H9 (cell line): Measurements from ENCODE around the gene MEFV. TPM values are rescaled to one million over a fixed set of nuclear protein-coding genes. Genes with fewer than 3 reads are reported as not detected.

Source experiments
- DNase-seq: peaks from one replicate; pipeline ENCODE4 v3.0.0-alpha.2; 2017
- H2AFZ ChIP-seq: one replicate; pipeline ENCODE4 v1.6.1; 2013; ENCODE audit warnings: mild to moderate bottlenecking, low read length, control low read depth, moderate library complexity
- H2AK5ac ChIP-seq: 2 replicates; pipeline ENCODE4 v1.6.1; 2013; ENCODE audit warnings: low read length, control low read depth, mixed read lengths; ENCODE audit not compliant: insufficient read length
- H2BK120ac ChIP-seq: one replicate; pipeline ENCODE4 v1.6.1; 2013; ENCODE audit warnings: low read depth, mild to moderate bottlenecking, low read length, control low read depth, inconsistent platforms; ENCODE audit not compliant: poor library complexity, severe bottlenecking
- H2BK12ac ChIP-seq: 2 replicates; pipeline ENCODE4 v1.6.1; 2013; ENCODE audit warnings: low read length, control low read depth, mixed read lengths, low read depth; ENCODE audit not compliant: insufficient read length
- H2BK15ac ChIP-seq: 2 replicates; pipeline ENCODE4 v1.6.1; 2013; ENCODE audit warnings: low read depth, low read length, control low read depth
- H2BK20ac ChIP-seq: one replicate; pipeline ENCODE4 v1.6.1; 2013; ENCODE audit warnings: low read depth, mild to moderate bottlenecking, low read length, control low read depth, inconsistent platforms; ENCODE audit not compliant: poor library complexity, severe bottlenecking
- H2BK5ac ChIP-seq: 2 replicates; pipeline ENCODE4 v1.6.1; 2013; ENCODE audit warnings: low read length, control low read depth, mixed read lengths; ENCODE audit not compliant: insufficient read length
- H3K14ac ChIP-seq: 2 replicates; pipeline ENCODE4 v1.6.1; 2013; ENCODE audit warnings: low read length, control low read depth; ENCODE audit not compliant: insufficient read depth
- H3K18ac ChIP-seq: 2 replicates; pipeline ENCODE4 v1.6.1; 2013; ENCODE audit warnings: low read depth, mild to moderate bottlenecking, mixed read lengths, low read length, control low read depth; ENCODE audit not compliant: insufficient read length
- H3K23ac ChIP-seq: 2 replicates; pipeline ENCODE4 v1.6.1; 2013; ENCODE audit warnings: low read length, control low read depth, mixed read lengths, low read depth; ENCODE audit not compliant: insufficient read length
- H3K23me2 ChIP-seq: 2 replicates; pipeline ENCODE4 v1.6.1; 2013; ENCODE audit warnings: low read depth, mild to moderate bottlenecking, mixed read lengths, low read length, control low read depth; ENCODE audit not compliant: insufficient read length, poor library complexity, severe bottlenecking
- H3K27ac ChIP-seq: 2 replicates; pipeline ENCODE4 v1.5.1; 2013; ENCODE audit warnings: low read length, control low read depth, mixed read lengths, low read depth; ENCODE audit not compliant: insufficient read length
- H3K27me3 ChIP-seq: 2 replicates; pipeline ENCODE4 v1.6.1; 2013; ENCODE audit warnings: low read length, control low read depth, inconsistent platforms; ENCODE audit not compliant: insufficient read depth
- H3K4ac ChIP-seq: 2 replicates; pipeline ENCODE4 v1.6.1; 2013; ENCODE audit warnings: low read depth, mild to moderate bottlenecking, control low read depth, inconsistent platforms, low read length, moderate library complexity
- H3K4me1 ChIP-seq: 2 replicates; pipeline ENCODE4 v1.6.1; 2013; ENCODE audit warnings: low read length, control low read depth, inconsistent platforms; ENCODE audit not compliant: insufficient read depth
- H3K4me2 ChIP-seq: 2 replicates; pipeline ENCODE4 v1.6.1; 2013; ENCODE audit warnings: low read length, control low read depth, mixed read lengths; ENCODE audit not compliant: insufficient read length, insufficient read depth
- H3K56ac ChIP-seq: 2 replicates; pipeline ENCODE4 v1.6.1; 2013; ENCODE audit warnings: low read depth, mild to moderate bottlenecking, mixed read lengths, low read length, control low read depth; ENCODE audit not compliant: insufficient read length
- H3K79me1 ChIP-seq: 2 replicates; pipeline ENCODE4 v1.6.1; 2013; ENCODE audit warnings: low read depth, mild to moderate bottlenecking, moderate library complexity, low read length, control low read depth, inconsistent platforms; ENCODE audit not compliant: insufficient read depth, poor library complexity, severe bottlenecking
- H3K79me2 ChIP-seq: 2 replicates; pipeline ENCODE4 v1.6.1; 2013; ENCODE audit warnings: low read length, control low read depth, inconsistent platforms; ENCODE audit not compliant: insufficient read depth
- H3K9ac ChIP-seq: 2 replicates; pipeline ENCODE4 v1.6.1; 2013; ENCODE audit warnings: low read length, control low read depth, mixed read lengths; ENCODE audit not compliant: insufficient read length; ENCODE audit errors: extremely low read depth
- H3K9me3 ChIP-seq: one replicate; pipeline ENCODE4 v1.6.1; 2013; ENCODE audit warnings: low read depth, low read length, inconsistent platforms; ENCODE audit not compliant: control insufficient read depth
- H3T11ph ChIP-seq: one replicate; pipeline ENCODE4 v1.6.1; 2013; ENCODE audit warnings: mild to moderate bottlenecking, low read length, control low read depth, inconsistent platforms
- H4K20me1 ChIP-seq: one replicate; pipeline ENCODE4 v1.6.1; 2013; ENCODE audit not compliant: control insufficient read depth, insufficient read length, insufficient read depth
- H4K5ac ChIP-seq: 2 replicates; pipeline ENCODE4 v1.6.1; 2013; ENCODE audit warnings: low read depth, mild to moderate bottlenecking, mixed read lengths, low read length, control low read depth; ENCODE audit not compliant: insufficient read length
- H4K8ac ChIP-seq: replicated peaks from 2 replicates; pipeline ENCODE4 v1.6.1; 2013; ENCODE audit warnings: low read length, control low read depth, mixed read lengths, low read depth; ENCODE audit not compliant: insufficient read length
- H4K91ac ChIP-seq: 2 replicates; pipeline ENCODE4 v1.6.1; 2013; ENCODE audit warnings: low read depth, mild to moderate bottlenecking, moderate library complexity, mixed read lengths, low read length, control low read depth; ENCODE audit not compliant: insufficient read length
- H3K27ac Mint-ChIP-seq, 3 experiments: 2 replicates in 2 of 3; 3 replicates in 1 of 3; pipeline ENCODE4 v1.8.0; 2020 to 2021; ENCODE audit warnings: mixed read lengths in 3 of 3, mild to moderate bottlenecking in 1 of 3, moderate library complexity in 1 of 3
- H3K27me3 Mint-ChIP-seq: 2 replicates; pipeline ENCODE4 v1.8.0; 2021; ENCODE audit warnings: low read depth, mild to moderate bottlenecking, moderate library complexity, mixed read lengths
- H3K36me3 Mint-ChIP-seq, 3 experiments: 2 replicates in 2 of 3; 3 replicates in 1 of 3; pipeline ENCODE4 v1.8.0; 2020 to 2021; ENCODE audit warnings: low read depth in 3 of 3, mixed read lengths in 3 of 3; ENCODE audit not compliant: insufficient read depth in 1 of 3
- H3K4me1 Mint-ChIP-seq, 2 experiments: 2 replicates each; pipeline ENCODE4 v1.8.0; 2020; ENCODE audit warnings: mixed read lengths in 2 of 2
- H3K4me3 Mint-ChIP-seq, 2 experiments: 2 replicates in 1 of 2; 3 replicates in 1 of 2; pipeline ENCODE4 v1.8.0; 2020 to 2021; ENCODE audit warnings: mild to moderate bottlenecking in 2 of 2, mixed read lengths in 2 of 2, moderate library complexity in 1 of 2
- H3K9me3 Mint-ChIP-seq, 2 experiments: 2 replicates in 1 of 2; 3 replicates in 1 of 2; pipeline ENCODE4 v1.8.0; 2020; ENCODE audit warnings: mild to moderate bottlenecking in 2 of 2, mixed read lengths in 2 of 2, moderate library complexity in 1 of 2
- CTCF ChIP-seq: fragments of 200-600 bp; sonication (generic); conservative IDR thresholded peaks from 3 replicates; pipeline ENCODE4 v1.8.0; 2021; ENCODE audit warnings: antibody characterized with exemption, mild to moderate bottlenecking
- WGBS: extraction: QIAGEN DNeasy Blood & Tissue Kit; methylation state at CpG from one replicate; pipeline ENCODE4 v1.1.7; 2013; ENCODE audit warnings: missing lambda C conversion rate, low lambda C conversion rate, mixed read lengths; ENCODE audit not compliant: insufficient read length; ENCODE audit errors: extremely low coverage; 5-methylcytosine and 5-hydroxymethylcytosine counted together
- total RNA-seq: library from RNA; stranded (reverse); gene quantifications from 2 replicates; pipeline ENCODE4 v1.2.1, GENCODE V29; 2021

MEFV gene
- total RNA-seq, 1 experiment from 2014 or later: not detected

DNA sequence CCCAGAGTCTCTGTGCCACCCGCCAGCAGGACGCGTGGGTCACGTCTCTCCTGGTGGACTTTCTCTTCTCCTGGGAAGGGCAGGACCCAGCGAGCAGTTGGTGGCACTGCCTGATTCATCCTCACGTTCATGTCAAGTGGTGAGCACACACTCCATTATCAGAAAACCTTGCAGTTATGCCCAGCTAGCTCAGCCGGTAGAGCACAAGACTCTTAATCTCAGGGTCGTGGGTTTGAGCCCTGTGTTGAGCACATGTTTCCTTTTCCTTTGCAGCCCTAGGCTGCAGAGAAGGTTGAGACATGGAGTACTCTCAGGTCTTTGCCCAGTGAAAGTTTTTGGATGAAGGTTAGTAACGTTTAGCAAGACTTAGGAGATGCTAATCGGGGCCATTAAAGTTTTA, 60.5 kb downstream of the MEFV start:
- no peak overlapping the region for H2AK5ac ChIP-seq
- H3K4me2 ChIP-seq: no peak overlapping the region
- no peak for TF ChIP-seq CTCF
- H3T11ph ChIP-seq: no peak overlapping the region
- no peak overlapping the region for H2BK120ac ChIP-seq
- no peak overlapping the region for H3K9ac ChIP-seq
- H4K5ac ChIP-seq: no peak overlapping the region
- no peaks in the 10 kb centered on the region for H3K4me1 ChIP-seq
- H4K91ac ChIP-seq: no peak overlapping the region
- H3K9me3 ChIP-seq: no peaks in the 10 kb centered on the region
- Mint-ChIP-seq H3K27ac (no peak overlapping the region), H3K36me3 (no peaks in the 10 kb centered on the region; a peak in 1 of 7 replicates), H3K27me3 (peaks cover 56% of the 10 kb centered on the region), H3K9me3 (peaks cover 2 to 3% of the 10 kb centered on the region in 2 experiments; a peak in 2 of 5 replicates), H3K4me3 (no peak overlapping the region; a peak in 1 of 5 replicates), H3K4me1 (peaks cover 3% of the 10 kb centered on the region in 2 experiments)
- no peak for DNase-seq
- H3K14ac ChIP-seq: no peak overlapping the region
- H2BK15ac ChIP-seq: no peak overlapping the region
- no peak overlapping the region for H3K18ac ChIP-seq
- H3K56ac ChIP-seq: no peak overlapping the region
- H4K8ac ChIP-seq: no peak overlapping the region
- H3K79me1 ChIP-seq: no peaks in the 10 kb centered on the region
- no CpG with 5 or more reads among the region's 10 CpGs for WGBS
- no peak overlapping the region for H2AFZ ChIP-seq
- H3K27me3 ChIP-seq: no peaks in the 10 kb centered on the region
- H4K20me1 ChIP-seq: no peaks in the 10 kb centered on the region
- H3K4ac ChIP-seq: no peak overlapping the region
- no peak overlapping the region for H2BK12ac ChIP-seq
- no peak overlapping the region for H2BK5ac ChIP-seq
- H3K79me2 ChIP-seq: no peaks in the 10 kb centered on the region
- H3K23me2 ChIP-seq: peaks cover 10% of the 10 kb centered on the region
- no peak overlapping the region for H3K27ac ChIP-seq
- H3K23ac ChIP-seq: no peak overlapping the region
- no peak overlapping the region for H2BK20ac ChIP-seq
